K562 (cell line): ENCODE results near the gene ARHGAP10. TPM values are rescaled to one million over a fixed set of nuclear protein-coding genes. Genes with fewer than 3 reads are reported as not detected.

Experiments
- ATAC-seq: fragments of 200-7000 bp; cut with Tn5 transposase; 3 replicates; pipeline ENCODE4 v1.9.1; 2020; ENCODE audit warnings: moderate library complexity
- BruUV-seq: library from RNA; stranded (reverse); fragments of 400-500 nt; replicated peaks from 2 replicates; lab custom pipeline; 2021; lab: Mats Ljungman, UMichigan
- CTCF ChIA-PET: fragments of 300-600 bp; formaldehyde crosslinking; extraction: SDS; loops from one replicate; lab custom pipeline; 2021; ENCODE audit warnings: low intra/inter-chr PET ratio; lab: Yijun Ruan, JAX
- POLR2A ChIA-PET: fragments of 300-600, 350-650 bp; sonication (Branson Sonifier 250); formaldehyde crosslinking; extraction: SDS; loops from one replicate; lab custom pipeline; 2021; ENCODE audit warnings: antibody characterized with exemption, inconsistent platforms; lab: Yijun Ruan, JAX
- DNase-seq, 4 experiments: peaks; one replicate each; pipeline versions ENCODE4 v3.0.0 to v3.0.0-alpha.2; 2011 to 2018; ENCODE audit warnings: low spot score in 3 of 4, mixed read lengths in 3 of 4; ENCODE audit errors: extremely low read depth in 1 of 4
- FAIRE-seq: peaks from 2 replicates; lab custom pipeline; 2011; peaks lifted over from hg19 to GRCh38; lab: Jason Lieb, UNC
- H2AFZ ChIP-seq: 2 replicates; pipeline ENCODE4 v1.6.0; 2011; ENCODE audit warnings: low read depth, low read length, control low read depth, inconsistent platforms
- H3K27ac ChIP-seq: fragments of 200-600 bp; 3 replicates; pipeline ENCODE4 v1.8.0; 2011; ENCODE audit warnings: low read depth, mild to moderate bottlenecking, control low read depth, inconsistent platforms, low read length, moderate library complexity, mixed read lengths; ENCODE audit errors: extremely low read depth
- H3K27me3 ChIP-seq, 2 experiments: fragments of 300-600 bp in 1 of 2; 2 replicates in 1 of 2; 3 replicates in 1 of 2; pipeline versions ENCODE4 v1.6.0 to v1.8.0; 2011; ENCODE audit warnings: inconsistent platforms in 2 of 2, low read length in 2 of 2, mild to moderate bottlenecking in 1 of 2, mixed read lengths in 1 of 2, moderate library complexity in 1 of 2; ENCODE audit not compliant: control insufficient read depth in 2 of 2, insufficient read depth in 2 of 2
- H3K36me3 ChIP-seq: fragments of 300-600 bp; 3 replicates; pipeline ENCODE4 v1.8.0; 2011; ENCODE audit warnings: mild to moderate bottlenecking, low read length, inconsistent platforms; ENCODE audit not compliant: control insufficient read depth, insufficient read depth
- H3K4me1 ChIP-seq, 2 experiments: fragments of 200-600 bp in 1 of 2; replicated peaks in 1 of 2; 2 replicates in 1 of 2; 3 replicates in 1 of 2; pipeline versions ENCODE4 v1.5.1 to v1.8.0; 2011; ENCODE audit warnings: inconsistent platforms in 2 of 2, low read length in 2 of 2, mild to moderate bottlenecking in 1 of 2, mixed read lengths in 1 of 2, moderate library complexity in 1 of 2; ENCODE audit not compliant: control insufficient read depth in 2 of 2, insufficient read depth in 2 of 2
- H3K4me2 ChIP-seq: 2 replicates; pipeline ENCODE4 v1.6.1; 2011; ENCODE audit warnings: low read length, control low read depth, inconsistent platforms, mixed read lengths; ENCODE audit not compliant: insufficient read depth
- H3K4me3 ChIP-seq: fragments of 200-600 bp; sonication (generic), shearing (Covaris generic); 2 replicates; pipeline ENCODE4 v1.5.1; 2016; ENCODE audit warnings: control low read depth, inconsistent platforms
- H3K79me2 ChIP-seq: fragments of 200-600 bp; 3 replicates; pipeline ENCODE4 v1.8.0; 2011; ENCODE audit warnings: low read length, inconsistent platforms; ENCODE audit not compliant: control insufficient read depth, insufficient read depth
- H3K9ac ChIP-seq, 2 experiments: 2 replicates each; pipeline versions ENCODE4 v1.6.0 to v1.6.1; 2011; ENCODE audit warnings: low read depth in 2 of 2, low read length in 2 of 2, control low read depth in 1 of 2, inconsistent platforms in 1 of 2, mild to moderate bottlenecking in 1 of 2, mixed read lengths in 1 of 2; ENCODE audit not compliant: insufficient read depth in 1 of 2
- H3K9me1 ChIP-seq: one replicate; pipeline ENCODE4 v1.6.0; 2011; ENCODE audit warnings: inconsistent platforms, mild to moderate bottlenecking, low read length, moderate library complexity; ENCODE audit not compliant: control insufficient read depth, insufficient read depth
- H3K9me3 ChIP-seq: replicated peaks from 2 replicates; pipeline ENCODE4 v1.5.1; 2011; ENCODE audit warnings: low read depth, low read length, inconsistent platforms; ENCODE audit not compliant: control insufficient read depth, insufficient read depth
- H4K20me1 ChIP-seq: replicated peaks from 2 replicates; pipeline ENCODE4 v1.6.1; 2011; ENCODE audit warnings: low read length, inconsistent platforms, mixed read lengths; ENCODE audit not compliant: control insufficient read depth, insufficient read depth
- BCOR ChIP-seq: fragments of 450-650 bp; IDR thresholded peaks from 2 replicates; pipeline ENCODE4 v1.6.1; 2016
- BMI1 ChIP-seq: fragments of 150-350 bp; IDR thresholded peaks from 2 replicates; pipeline ENCODE4 v1.6.1; 2014; ENCODE audit warnings: low read length
- BRD9 ChIP-seq: fragments of 450-650 bp; IDR thresholded peaks from 2 replicates; pipeline ENCODE4 v1.6.1; 2018; ENCODE audit warnings: low read depth; ENCODE audit not compliant: partially characterized antibody
- CSDE1 ChIP-seq, 2 experiments: fragments of 450-650 bp; IDR thresholded peaks; 2 replicates each; pipeline ENCODE4 v1.6.1; 2016; ENCODE audit warnings: mild to moderate bottlenecking in 1 of 2
- DNMT1 ChIP-seq: fragments of 450-650 bp; IDR thresholded peaks from 2 replicates; pipeline ENCODE4 v1.6.1; 2016; ENCODE audit warnings: antibody characterized with exemption, mild to moderate bottlenecking
- HDAC8 ChIP-seq: fragments of 450-650 bp; IDR thresholded peaks from 2 replicates; pipeline ENCODE4 v1.6.1; 2016; ENCODE audit warnings: mild to moderate bottlenecking, missing genetic modification characterization, moderate library complexity, missing compliant biosample characterization
- NR1H2 ChIP-seq: sonication (generic); formaldehyde crosslinking; IDR thresholded peaks from 2 replicates; pipeline ENCODE4 v1.4.0; 2020; ENCODE audit warnings: mild to moderate bottlenecking, missing genetic modification reagents
- SRSF7 ChIP-seq: fragments of 200-400 bp; formaldehyde crosslinking; optimal IDR thresholded peaks from 2 replicates; pipeline ENCODE3; 2017; ENCODE audit warnings: mild to moderate bottlenecking, low read depth, low read length
- TCF7L2 ChIP-seq: fragments of 150-350 bp; IDR thresholded peaks from 2 replicates; pipeline ENCODE4 v1.6.1; 2016; ENCODE audit warnings: low read depth, mild to moderate bottlenecking, low read length, moderate library complexity
- TEAD1 ChIP-seq, 2 experiments: fragments of 450-650 bp in 1 of 2; sonication (generic) in 1 of 2; formaldehyde crosslinking; IDR thresholded peaks; 2 replicates each; pipeline versions ENCODE4 v1.4.0 to v1.8.0; 2020 to 2022; ENCODE audit warnings: mild to moderate bottlenecking in 2 of 2, missing genetic modification reagents in 1 of 2
- ZNF134 ChIP-seq: fragments of 250-450 bp; sonication (Bioruptor Pico); conservative IDR thresholded peaks from 2 replicates; pipeline ENCODE4 v1.4.0; 2020
- WGBS: fragments of 100-300 bp; shearing (Covaris generic); methylation state at CpG from one replicate; pipeline ENCODE4 v1.1.6; 2016; ENCODE audit warnings: low coverage, mixed read lengths; ENCODE audit not compliant: insufficient coverage; ENCODE audit errors: missing lambda C conversion rate; 5-methylcytosine and 5-hydroxymethylcytosine counted together
- in situ Hi-C: fragments of 300-500 bp; cut with MboI; formaldehyde crosslinking; loops from 4 replicates; pipeline ENCODE4 v1.15.0; 2018; ENCODE audit warnings: inconsistent platforms, mixed read lengths
- intact Hi-C: fragments of 100-400 bp; cut with micrococcal nuclease; formaldehyde crosslinking; loops from 2 replicates; pipeline ENCODE4 v1.14.2; 2022
- polyA plus RNA-seq, 8 experiments: library from polyadenylated mRNA; depleted of rRNA in 4 of 8; stranded (reverse) in 5 of 8; unstranded in 3 of 8; fragments of >200 nt; fragmentation: Nextera tagmentation in 2 of 8; fragmentation: Illumina TruSeq in 1 of 8; extraction: Ambion mirVana in 2 of 8; extraction: Trizol in 1 of 8; gene quantifications; 2 replicates each; pipeline versions ENCODE4 v1.2.1 to v1.2.3, GENCODE V29; 2011 to 2014; ENCODE audit warnings: inconsistent platforms in 1 of 8, missing spikeins in 1 of 8
- total RNA-seq, 7 experiments: library from RNA; depleted of rRNA in 6 of 7; stranded (reverse); fragments of >200 nt in 6 of 7; fragmentation: Illumina TruSeq in 2 of 7; extraction: Trizol in 2 of 7; gene quantifications; 2 replicates each; pipeline versions ENCODE4 v1.2.1 to v1.2.3, GENCODE V29; 2011 to 2021; ENCODE audit warnings: low replicate concordance in 1 of 7
- TF ChIP-seq, protein P1 (sequence below): fragments of 200-800 bp; sonication (Bioruptor generic); IDR thresholded peaks from 2 replicates; pipeline ENCODE4 v1.6.1; 2017; ENCODE audit warnings: missing genetic modification characterization, missing compliant biosample characterization

Gene ARHGAP10
- total and polyA plus RNA-seq, 9 of the 15 experiments (the other 6 are each of a cell fraction or from before 2014, with no cell fraction given): 0.03 to 0.22 (median 0.06) TPM; not detected in 3

DNA sequence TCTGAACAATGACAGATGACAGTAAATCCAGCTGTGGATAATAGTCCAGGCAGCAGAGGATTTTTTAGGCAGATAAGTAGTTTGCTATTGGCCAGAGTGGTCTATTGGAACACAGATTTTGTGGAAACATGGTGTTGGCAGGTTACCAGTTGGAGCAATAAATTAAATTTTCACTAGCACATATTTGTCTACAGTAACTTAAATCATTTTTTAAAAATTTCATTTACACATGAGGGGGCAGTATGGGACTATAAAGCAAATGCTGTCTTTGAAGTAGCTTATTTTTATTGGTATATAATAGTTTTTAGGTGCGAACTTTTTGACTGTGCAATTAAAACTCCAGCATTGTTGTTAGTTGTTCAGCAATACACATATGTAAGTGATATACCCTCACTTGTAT lies 289.8 kb downstream of the ARHGAP10 start:
- intact Hi-C loops (no loop called here), in situ Hi-C loops (no loop called here)
- TF ChIP-seq TCF7L2 (no peak), BMI1 (no peak)
- no peak for ATAC-seq
- WGBS: 0% methylated on average over 1 of the region's 1 CpG
- no peaks in the 10 kb centered on the region for H3K4me1 ChIP-seq
- no peak overlapping the region for H3K4me3 ChIP-seq
- CTCF ChIA-PET: no interaction called here
- H4K20me1 ChIP-seq: no peaks in the 10 kb centered on the region
- no peaks in the 10 kb centered on the region for H3K79me2 ChIP-seq
- DNase-seq: no peak
- POLR2A ChIA-PET: no interaction called here
- no peak overlapping the region for H2AFZ ChIP-seq
- H3K36me3 ChIP-seq: no peaks in the 10 kb centered on the region
- H3K27ac ChIP-seq: no peak overlapping the region
- no peaks in the 10 kb centered on the region for H3K9me1 ChIP-seq
- no peak overlapping the region for H3K9ac ChIP-seq
- no peak overlapping the region for H3K4me2 ChIP-seq
- no peak for FAIRE-seq
- no TSS peak for BruUV-seq
- no peaks in the 10 kb centered on the region for H3K9me3 ChIP-seq
- no peaks in the 10 kb centered on the region for H3K27me3 ChIP-seq

DNA sequence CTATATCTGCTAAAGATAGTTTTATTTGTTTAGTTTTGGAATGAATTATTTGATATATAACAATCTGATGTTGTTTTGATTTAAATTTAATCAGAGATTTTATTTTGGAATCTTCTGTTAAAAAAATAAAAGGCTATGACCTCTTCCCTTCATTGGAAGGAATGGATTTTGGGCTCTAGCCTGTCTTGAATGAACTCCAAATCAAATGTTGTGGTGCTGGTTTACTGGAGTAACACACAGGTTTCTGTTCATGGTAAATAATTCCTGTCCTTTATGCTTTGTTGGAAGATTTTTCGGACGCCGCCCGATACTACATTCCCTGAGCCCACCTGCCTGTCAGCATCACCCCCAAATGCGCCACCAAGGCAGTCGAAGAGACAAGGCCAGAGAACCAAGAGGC lies 291.1 kb downstream of the ARHGAP10 start:
- no TSS peak for BruUV-seq
- FAIRE-seq: no peak
- TF ChIP-seq BCOR (no peak), ZNF134 (CRISPR knock-in tag) (no peak), TEAD1 (CRISPR knock-in tag; IDR thresholded peaks at IDR 0.05) (no peak), DNMT1 (no peak), HDAC8 (tag) (no peak), SRSF7 (no peak), NR1H2 (CRISPR knock-in tag) (no peak), CSDE1 (IDR thresholded peaks at IDR 0.05) (no peak), BRD9 (no peak)
- TF ChIP-seq, protein P1, sequence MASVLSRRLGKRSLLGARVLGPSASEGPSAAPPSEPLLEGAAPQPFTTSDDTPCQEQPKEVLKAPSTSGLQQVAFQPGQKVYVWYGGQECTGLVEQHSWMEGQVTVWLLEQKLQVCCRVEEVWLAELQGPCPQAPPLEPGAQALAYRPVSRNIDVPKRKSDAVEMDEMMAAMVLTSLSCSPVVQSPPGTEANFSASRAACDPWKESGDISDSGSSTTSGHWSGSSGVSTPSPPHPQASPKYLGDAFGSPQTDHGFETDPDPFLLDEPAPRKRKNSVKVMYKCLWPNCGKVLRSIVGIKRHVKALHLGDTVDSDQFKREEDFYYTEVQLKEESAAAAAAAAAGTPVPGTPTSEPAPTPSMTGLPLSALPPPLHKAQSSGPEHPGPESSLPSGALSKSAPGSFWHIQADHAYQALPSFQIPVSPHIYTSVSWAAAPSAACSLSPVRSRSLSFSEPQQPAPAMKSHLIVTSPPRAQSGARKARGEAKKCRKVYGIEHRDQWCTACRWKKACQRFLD (CRISPR knock-in tag): no peak

More for the DNA sequence above, 291.1 kb downstream of the ARHGAP10 start:
- Histone ChIP-seq H2AFZ (no peak overlapping the region), H3K9me1 (no peaks in the 10 kb centered on the region), H3K9ac (no peak overlapping the region), H3K27ac (no peak overlapping the region), H4K20me1 (no peaks in the 10 kb centered on the region), H3K4me1 (no peaks in the 10 kb centered on the region), H3K4me3 (no peak overlapping the region), H3K79me2 (no peaks in the 10 kb centered on the region), H3K9me3 (no peaks in the 10 kb centered on the region), H3K36me3 (no peaks in the 10 kb centered on the region), H3K4me2 (no peak overlapping the region), H3K27me3 (no peaks in the 10 kb centered on the region)
- CTCF ChIA-PET: no interaction called here
- in situ Hi-C loops (no loop called here), intact Hi-C loops (no loop called here)
- WGBS: 7% methylated on average over 3 of the region's 6 CpGs
- POLR2A ChIA-PET: interaction anchor here (0.7 kb wide), 1 partner anchor 17 kb away, joined by 3 read pairs; no protein-coding TSS in a partner anchor
- ATAC-seq (no peak), DNase-seq (no peak)
